HAP-1 (cell line): ENCODE measurements around the gene NFILZ.

ENCODE experiments used
- DNase-seq, 2 experiments: peaks; one replicate each; pipeline ENCODE4 v3.0.0-alpha.2; 2016 to 2020; ENCODE audit warnings: low spot score in 2 of 2
- H3K27me3 ChIP-seq: fragments of 250-450 bp; sonication (Bioruptor Pico); 2 replicates; pipeline ENCODE4 v1.5.1; 2020; ENCODE audit warnings: low read depth, mild to moderate bottlenecking, moderate library complexity
- H3K36me3 ChIP-seq: fragments of 250-450 bp; sonication (Bioruptor Pico); replicated peaks from 2 replicates; pipeline ENCODE4 v1.5.1; 2020; ENCODE audit warnings: mild to moderate bottlenecking
- H3K4me1 ChIP-seq: fragments of 250-450 bp; sonication (Bioruptor Pico); 2 replicates; pipeline ENCODE4 v1.5.1; 2020; ENCODE audit warnings: mild to moderate bottlenecking
- H3K4me3 ChIP-seq: fragments of 250-450 bp; sonication (Bioruptor Pico); 2 replicates; pipeline ENCODE4 v1.5.1; 2020; ENCODE audit warnings: mild to moderate bottlenecking, moderate library complexity
- H3K9me3 ChIP-seq: fragments of 250-450 bp; sonication (Bioruptor Pico); 2 replicates; pipeline ENCODE4 v1.5.1; 2020; ENCODE audit warnings: mild to moderate bottlenecking, moderate library complexity
- in situ Hi-C: fragments of 300-500 bp; cut with MboI; formaldehyde crosslinking; loops from 3 replicates; pipeline ENCODE4 v1.14.3; 2020; ENCODE audit warnings: low sequenced_read_pairs, inconsistent platforms, mixed read lengths

Gene NFILZ, protein sequence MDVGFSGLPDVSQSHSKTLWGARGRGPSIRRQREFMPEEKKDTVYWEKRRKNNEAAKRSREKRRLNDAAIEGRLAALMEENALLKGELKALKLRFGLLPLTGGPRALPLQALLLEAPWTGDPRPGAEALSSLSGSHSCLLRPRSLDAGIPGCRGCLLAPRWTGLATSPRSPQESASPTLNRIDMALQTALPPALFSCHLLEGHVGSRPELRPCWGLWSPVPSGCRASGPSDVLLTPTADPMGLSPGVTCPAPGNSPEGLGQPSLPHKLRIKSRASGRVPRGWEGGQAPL

DNA sequence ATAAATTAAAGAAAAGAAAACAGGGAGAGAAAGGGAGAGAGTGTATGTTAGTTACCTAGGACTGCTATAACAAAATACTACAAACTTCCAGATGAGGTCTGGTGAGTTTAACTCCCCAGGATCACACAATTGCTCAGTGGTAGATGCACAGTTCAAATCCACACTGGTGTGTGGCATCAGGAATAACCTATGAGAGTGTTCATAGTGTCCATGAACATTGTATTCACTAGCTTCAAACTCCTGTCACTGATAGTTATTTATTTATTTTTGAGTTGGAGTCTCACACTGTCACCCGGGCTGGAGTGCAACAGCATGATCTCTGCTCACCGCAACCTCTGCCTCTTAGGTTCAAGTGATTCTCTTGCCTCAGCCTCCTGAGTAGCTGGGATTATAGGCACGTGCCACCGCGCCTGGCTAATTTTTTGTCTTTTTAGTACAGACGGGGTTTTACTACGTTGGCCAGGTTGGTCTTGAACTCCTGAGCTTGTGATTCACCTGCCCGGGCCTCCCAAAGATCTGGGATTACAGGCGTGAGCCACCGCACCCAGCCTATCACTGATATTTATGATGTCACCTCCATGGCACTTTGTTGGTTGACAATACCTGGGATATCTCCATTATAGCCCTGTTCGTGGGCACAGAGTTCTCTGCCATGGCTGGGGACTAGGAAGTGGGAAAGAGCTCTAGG, at the start of gene NFILZ:
Gene NFILZ (plus strand): TSS at position 638 of the 688 bp plus-strand sequence. CDS start 46,133 bp downstream, outside the sequence.
- no peaks in the 10 kb centered on the region for H3K27me3 ChIP-seq
- in situ Hi-C loops, result no loop called here
- no peaks in the 10 kb centered on the region for H3K9me3 ChIP-seq
- H3K36me3 ChIP-seq, result no peaks in the 10 kb centered on the region
- no peaks in the 10 kb centered on the region for H3K4me1 ChIP-seq
- no peak for DNase-seq
- H3K4me3 ChIP-seq, result no peak within 1 kb of the TSS

DNA sequence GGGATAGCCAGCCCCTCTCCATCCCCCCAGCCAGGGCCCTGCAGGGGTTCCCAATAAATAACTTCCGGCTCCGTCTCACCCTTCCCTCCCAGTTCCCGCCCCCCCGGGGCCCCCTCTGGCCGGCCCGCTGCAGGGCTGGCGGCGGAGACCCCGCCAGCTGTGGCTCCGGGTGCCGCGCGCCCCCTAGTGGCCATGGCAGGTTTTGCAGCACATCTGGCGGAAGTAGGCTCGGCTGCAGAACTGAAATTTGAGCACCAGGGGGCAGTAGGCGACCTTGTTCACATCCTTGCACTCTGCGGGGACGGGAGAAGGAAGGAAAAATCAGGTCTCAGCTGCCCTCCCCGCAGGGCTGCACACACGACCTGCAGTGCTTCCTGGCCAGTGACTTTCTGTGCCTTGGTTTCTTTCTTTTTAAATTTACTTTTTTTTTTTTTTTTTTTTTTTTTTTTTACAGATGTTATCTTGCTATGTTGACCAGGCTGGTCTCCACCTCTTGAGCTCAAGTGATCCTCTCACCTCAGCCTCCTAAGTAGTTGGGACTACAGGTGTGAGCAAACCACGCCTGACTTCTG, 49.6 kb upstream of the NFILZ start:
- Histone ChIP-seq H3K4me1 (peaks cover 3% of the 10 kb centered on the region; the same call in 1 of the 2 replicates), H3K27me3 (peaks cover 20% of the 10 kb centered on the region), H3K36me3 (no peaks in the 10 kb centered on the region), H3K9me3 (0 out of 2 replicates have a peak, but pooled peaks cover 2% of the 10 kb centered on the region), H3K4me3 (no peak overlapping the region)
- peak; percentile 63 to 92 for DNase-seq
- in situ Hi-C loops, result no loop called here

DNA sequence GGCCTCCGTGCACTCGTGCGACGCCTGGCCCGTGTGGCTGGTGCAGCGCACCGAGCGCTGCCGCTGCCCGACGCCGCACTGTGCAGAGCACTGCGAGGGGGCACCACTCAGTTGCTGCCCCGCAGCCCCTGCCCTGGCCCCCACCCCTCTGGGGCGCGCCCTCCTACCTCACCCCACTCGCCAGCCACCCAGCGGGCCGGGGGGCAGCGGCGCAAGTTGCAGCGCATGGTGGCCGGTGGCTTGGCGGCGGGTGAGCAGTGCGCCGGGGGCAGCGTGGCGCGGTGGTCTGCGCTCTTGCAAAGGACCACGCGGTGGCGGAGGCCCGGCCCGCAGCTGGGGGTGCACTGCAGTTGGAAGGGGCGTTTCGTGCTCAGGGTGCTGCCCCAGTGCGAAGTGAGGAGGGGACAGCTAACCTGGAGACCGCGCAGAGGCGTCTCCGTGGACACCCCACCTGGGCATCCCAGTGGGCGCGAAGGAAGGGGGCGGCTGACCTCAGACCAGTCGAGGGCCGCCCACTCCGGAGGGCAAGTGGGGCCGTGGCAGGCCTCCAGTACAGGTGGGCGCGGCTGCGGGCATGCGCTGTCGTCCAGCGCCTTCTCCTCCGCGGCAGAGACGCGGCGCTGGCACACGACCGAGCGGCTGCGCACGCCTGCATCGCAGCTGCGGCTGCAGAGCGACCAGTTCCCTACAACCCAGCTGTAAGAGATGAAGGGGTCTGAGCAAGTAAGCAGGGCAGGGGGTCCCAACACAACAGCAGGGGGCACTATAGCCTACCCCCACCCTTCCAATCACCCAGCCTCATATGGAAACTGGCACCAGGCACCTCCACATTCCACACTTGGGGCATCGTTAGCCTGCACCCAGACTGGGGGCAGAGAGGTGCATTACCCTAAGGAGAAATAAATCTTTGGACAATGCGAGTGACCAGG, 45.2 kb upstream of the NFILZ start:
- Histone ChIP-seq H3K4me1 (peaks cover 3% of the 10 kb centered on the region; the same call in 1 of the 2 replicates), H3K27me3 (peaks cover 8% of the 10 kb centered on the region; the same call in 1 of the 2 replicates), H3K36me3 (no peaks in the 10 kb centered on the region), H3K9me3 (0 out of 2 replicates have a peak, but pooled peaks cover 2% of the 10 kb centered on the region), H3K4me3 (no peak overlapping the region)
- no peak for DNase-seq
- in situ Hi-C loops, result no loop called here

DNA sequence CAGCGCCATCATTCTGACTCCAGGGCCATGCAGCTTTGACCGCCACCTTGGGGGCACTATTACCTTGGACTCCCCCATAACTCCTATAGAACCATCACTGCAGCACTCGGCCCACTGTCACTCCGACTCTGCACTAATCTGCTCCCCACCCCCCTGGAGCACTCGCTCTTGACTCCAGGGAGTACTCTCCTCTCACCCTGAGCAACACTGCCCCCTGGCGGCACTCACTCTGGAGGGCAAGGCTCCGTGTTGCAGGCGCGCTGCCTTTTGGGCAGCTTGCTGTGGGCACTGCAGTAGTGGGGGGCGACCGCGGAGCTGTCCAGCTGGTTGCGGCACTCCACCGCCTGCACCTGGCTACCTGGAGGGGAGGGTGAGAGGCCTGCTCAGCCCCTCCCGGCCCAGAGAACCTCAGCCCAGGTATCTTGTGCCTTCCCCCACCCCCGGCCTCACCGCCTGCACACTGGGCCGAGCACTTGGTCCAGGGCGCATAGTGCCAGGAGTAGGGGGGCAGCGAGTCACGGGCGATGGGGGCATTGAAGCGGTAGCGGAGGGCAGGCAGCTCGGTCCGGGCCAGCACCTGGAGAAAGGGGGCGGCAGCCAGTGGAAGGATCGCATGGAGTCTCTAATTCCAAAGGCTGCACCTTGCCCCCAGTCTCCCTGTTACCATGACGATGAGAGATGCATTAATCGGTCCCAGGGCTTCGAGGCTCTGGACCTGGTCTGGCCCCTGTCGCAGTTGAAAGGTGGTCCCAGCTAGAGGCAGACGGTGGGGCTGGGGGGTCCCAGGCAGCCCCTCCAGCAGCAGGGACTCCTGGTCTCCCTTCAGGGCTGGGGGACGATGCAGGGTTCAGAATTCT, 44.3 kb upstream of the NFILZ start:
- peak in 1 of 2 experiments; percentile 86 for DNase-seq
- H3K4me3 ChIP-seq, result no peak overlapping the region
- H3K9me3 ChIP-seq, result 0 out of 2 replicates have a peak, but pooled peaks cover 1% of the 10 kb centered on the region
- peaks cover 3% of the 10 kb centered on the region; the same call in 1 of the 2 replicates for H3K4me1 ChIP-seq
- H3K36me3 ChIP-seq, result no peaks in the 10 kb centered on the region
- in situ Hi-C loops, result no loop called here
- peaks cover 8% of the 10 kb centered on the region; the same call in 1 of the 2 replicates for H3K27me3 ChIP-seq

DNA sequence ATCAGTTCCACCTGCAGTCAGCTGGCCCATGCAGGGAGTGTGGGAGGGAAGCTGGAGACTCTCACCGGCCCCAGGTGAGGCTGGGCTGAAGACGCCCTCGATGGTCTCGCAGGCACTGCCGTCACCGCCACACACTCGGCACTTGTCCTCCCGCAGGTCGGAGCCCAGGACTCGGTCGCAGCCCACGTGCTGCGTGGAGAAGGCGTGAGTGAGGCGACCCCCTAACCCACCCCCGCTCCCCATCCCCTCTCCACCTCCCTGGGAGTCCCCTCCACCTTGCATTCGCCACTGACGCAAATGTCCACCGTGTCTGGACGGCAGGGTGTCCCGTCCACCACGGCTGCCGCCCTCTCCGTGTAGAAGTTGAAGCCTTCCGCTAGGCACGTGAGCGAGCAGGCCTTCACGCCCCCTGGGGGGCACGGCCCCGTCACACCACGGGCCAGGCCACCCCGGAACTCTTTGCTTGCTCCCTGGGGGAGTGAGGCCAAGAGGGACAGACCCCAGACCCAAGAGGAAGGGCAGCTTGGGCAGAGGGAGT, 41.2 kb upstream of the NFILZ start:
- H3K9me3 ChIP-seq, result no peaks in the 10 kb centered on the region
- peaks cover 8% of the 10 kb centered on the region; the same call in 1 of the 2 replicates for H3K27me3 ChIP-seq
- no peak for DNase-seq
- no peak overlapping the region for H3K4me3 ChIP-seq
- in situ Hi-C loops, result no loop called here
- H3K36me3 ChIP-seq, result no peaks in the 10 kb centered on the region
- peaks cover 5% of the 10 kb centered on the region for H3K4me1 ChIP-seq

DNA sequence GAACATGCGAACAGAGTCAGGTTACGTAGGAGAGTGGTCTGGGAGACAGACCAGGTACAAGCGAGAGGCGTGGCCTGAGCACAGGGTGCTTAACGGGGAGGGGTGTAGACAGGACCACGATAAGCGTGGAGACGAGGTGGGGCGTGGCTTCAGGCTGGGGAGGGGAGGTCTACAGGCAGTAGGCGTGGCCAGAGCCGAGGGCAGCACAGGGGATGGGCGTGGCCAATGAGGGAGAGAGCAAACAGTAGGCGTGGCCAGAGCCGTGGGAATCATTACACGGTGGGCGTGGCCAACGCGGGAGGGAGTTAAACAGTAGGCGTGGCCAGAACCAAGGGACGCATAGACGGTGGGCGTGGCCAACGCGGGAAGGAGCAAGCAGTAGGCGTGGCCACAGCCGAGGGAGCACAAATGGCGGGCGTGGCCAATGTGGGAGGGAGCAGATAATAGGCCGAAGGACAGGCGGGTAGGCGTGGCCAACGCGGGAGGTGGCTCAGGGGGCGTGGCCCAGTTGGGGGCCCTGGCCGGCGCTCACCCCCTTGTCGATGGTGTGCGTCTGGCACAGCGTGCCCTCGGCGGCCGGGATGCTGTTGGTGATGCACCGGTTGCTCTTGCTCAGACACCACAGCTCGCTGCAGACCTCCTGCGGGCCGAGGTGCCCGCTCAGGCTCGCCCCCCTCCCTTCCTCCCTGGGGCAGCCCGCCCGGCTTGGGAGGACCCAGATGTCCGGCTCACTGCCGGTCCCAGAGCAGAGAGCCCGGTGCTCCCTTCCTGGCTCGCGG, 38.0 kb upstream of the NFILZ start:
- Histone ChIP-seq H3K36me3 (no peaks in the 10 kb centered on the region), H3K4me3 (peak overlapping the region; percentile 27), H3K9me3 (no peaks in the 10 kb centered on the region), H3K27me3 (peaks cover 8% of the 10 kb centered on the region; the same call in 1 of the 2 replicates), H3K4me1 (peaks cover 5% of the 10 kb centered on the region)
- DNase-seq, result peak; percentile 82 to 99
- in situ Hi-C loops, result no loop called here

DNA sequence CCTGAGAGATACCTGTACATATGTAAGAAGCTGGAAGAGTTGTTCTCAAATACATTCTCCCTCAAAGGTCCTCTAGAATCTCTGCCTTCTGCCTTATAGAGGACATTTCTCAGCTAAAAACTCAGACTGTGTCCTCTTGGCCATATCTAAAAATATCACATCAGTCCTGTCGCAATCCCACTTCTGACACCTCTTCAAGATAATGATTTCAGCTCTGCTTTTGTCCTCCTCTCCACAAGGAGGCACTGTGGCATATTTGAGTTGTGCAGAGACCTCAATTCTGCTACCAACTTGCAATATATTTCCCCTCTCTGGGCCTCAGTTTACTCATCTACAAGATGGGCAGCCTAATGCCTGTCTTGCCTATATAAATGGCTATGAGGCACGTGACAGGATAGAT, 36.5 kb upstream of the NFILZ start:
- Histone ChIP-seq H3K4me1 (peaks cover 5% of the 10 kb centered on the region), H3K9me3 (no peaks in the 10 kb centered on the region), H3K27me3 (no peaks in the 10 kb centered on the region), H3K36me3 (no peaks in the 10 kb centered on the region), H3K4me3 (no peak overlapping the region)
- in situ Hi-C loops, result no loop called here
- DNase-seq, result no peak

DNA sequence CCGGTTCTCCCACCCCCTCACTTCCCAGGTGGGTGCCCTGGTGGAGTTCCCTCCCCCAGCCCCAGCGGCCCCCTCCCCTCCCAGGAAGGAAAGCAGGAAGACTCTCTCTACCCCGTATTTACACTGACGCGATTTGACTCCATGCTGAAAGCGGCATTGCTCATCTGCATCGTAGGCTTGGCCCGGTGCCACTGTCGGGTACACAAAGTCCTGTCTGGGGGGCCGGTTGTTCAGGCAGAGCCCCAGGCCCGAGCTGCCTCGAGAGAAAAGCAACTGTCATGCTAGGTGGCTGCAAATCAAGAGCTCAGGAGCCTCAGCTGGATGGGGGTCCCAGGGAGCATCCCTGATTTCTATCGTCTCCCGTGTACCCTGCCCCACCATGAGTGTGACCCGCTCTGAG, 34.8 kb upstream of the NFILZ start:
- H3K27me3 ChIP-seq, result no peaks in the 10 kb centered on the region
- H3K4me1 ChIP-seq, result peaks cover 5% of the 10 kb centered on the region
- H3K36me3 ChIP-seq, result no peaks in the 10 kb centered on the region
- H3K9me3 ChIP-seq, result no peaks in the 10 kb centered on the region
- in situ Hi-C loops, result no loop called here
- H3K4me3 ChIP-seq, result no peak overlapping the region
- no peak for DNase-seq

DNA sequence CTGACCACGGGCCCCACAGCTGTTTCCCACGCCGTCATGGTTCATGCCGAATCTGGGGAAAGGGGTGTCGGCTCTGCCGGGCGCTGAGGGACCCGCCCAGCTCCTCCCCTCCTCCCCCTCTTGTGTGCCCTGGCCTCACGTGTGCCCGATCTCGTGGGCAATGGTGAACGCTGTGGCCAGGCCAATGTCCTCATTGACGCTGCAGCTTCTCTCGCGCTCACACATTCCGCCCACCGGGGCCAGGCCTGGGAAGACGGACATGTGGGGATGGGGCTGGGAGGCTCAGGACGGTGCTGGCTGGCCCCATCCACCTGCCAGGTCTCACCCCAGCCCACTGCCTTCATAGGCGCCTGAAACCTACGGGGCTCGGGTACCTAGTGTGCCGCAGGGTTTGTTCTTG, 34.3 kb upstream of the NFILZ start:
- H3K36me3 ChIP-seq, result no peaks in the 10 kb centered on the region
- H3K4me1 ChIP-seq, result peaks cover 5% of the 10 kb centered on the region
- H3K27me3 ChIP-seq, result no peaks in the 10 kb centered on the region
- DNase-seq, result no peak
- no peak overlapping the region for H3K4me3 ChIP-seq
- in situ Hi-C loops, result no loop called here
- no peaks in the 10 kb centered on the region for H3K9me3 ChIP-seq

DNA sequence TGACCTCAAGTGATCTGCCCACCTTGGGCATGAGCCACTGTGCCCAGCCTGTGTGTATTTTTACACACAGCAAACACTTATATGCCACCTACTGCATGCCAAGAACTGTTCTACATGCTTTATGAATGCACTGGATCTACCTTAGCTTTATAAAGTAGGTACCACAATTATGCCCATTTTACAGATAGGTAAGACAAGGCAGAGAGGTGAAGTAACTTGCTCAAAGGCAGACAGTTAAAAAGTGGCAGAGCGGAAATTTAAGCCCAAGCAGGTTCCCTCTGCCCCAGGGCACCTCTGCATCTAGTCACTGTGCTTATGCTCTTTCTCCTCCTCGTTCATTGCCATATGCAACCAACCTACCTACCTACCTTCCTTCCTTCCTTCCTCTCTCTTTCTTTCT, 30.4 kb upstream of the NFILZ start:
- no peaks in the 10 kb centered on the region; the same call in 1 of the 2 replicates for H3K9me3 ChIP-seq
- DNase-seq, result no peak
- no peaks in the 10 kb centered on the region for H3K4me1 ChIP-seq
- H3K4me3 ChIP-seq, result no peak overlapping the region
- in situ Hi-C loops, result no loop called here
- H3K27me3 ChIP-seq, result no peaks in the 10 kb centered on the region
- H3K36me3 ChIP-seq, result no peaks in the 10 kb centered on the region

DNA sequence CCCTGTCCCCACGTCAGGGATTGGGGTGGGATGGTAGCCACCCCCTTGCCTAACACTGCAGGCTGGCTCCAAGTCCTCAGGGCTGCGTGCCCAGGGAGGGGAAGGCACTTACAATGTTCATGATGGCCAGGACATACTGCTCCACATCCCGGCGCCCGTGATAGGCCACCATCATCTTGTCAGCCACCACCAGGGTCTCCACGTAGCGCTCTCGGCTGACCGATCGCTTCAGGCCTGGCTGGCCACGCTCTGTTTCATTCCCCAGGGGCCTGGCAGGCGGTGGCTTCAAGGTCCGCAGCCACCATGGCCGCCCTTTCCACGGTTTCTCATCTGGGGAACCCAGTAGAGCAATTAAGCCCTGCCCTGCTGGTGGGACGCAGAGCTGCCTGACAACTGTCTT, 29.6 kb upstream of the NFILZ start:
- in situ Hi-C loops, result no loop called here
- Histone ChIP-seq H3K9me3 (no peaks in the 10 kb centered on the region; the same call in 1 of the 2 replicates), H3K4me3 (no peak overlapping the region), H3K4me1 (no peaks in the 10 kb centered on the region), H3K36me3 (no peaks in the 10 kb centered on the region), H3K27me3 (no peaks in the 10 kb centered on the region)
- no peak for DNase-seq

DNA sequence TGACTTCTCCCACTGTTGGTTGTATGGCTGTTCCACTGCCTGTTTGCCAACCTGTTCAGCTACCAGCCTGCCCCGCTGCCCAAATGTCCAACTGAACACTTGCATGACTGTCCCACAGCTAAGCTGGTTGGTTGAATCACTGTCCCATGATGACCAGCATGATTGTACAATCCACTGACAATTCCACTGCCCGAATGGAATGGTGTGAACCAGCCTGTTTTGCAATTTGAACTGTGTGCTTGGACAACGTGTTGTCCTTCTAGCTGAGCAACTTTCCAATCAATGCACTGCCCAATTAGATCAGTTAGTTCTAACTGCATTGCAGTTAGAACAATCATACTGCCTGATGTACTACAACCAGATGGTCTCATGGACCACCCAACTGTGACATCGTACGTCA, 28.6 kb upstream of the NFILZ start:
- no peaks in the 10 kb centered on the region for H3K36me3 ChIP-seq
- H3K4me3 ChIP-seq, result no peak overlapping the region
- H3K4me1 ChIP-seq, result no peaks in the 10 kb centered on the region
- DNase-seq, result no peak
- in situ Hi-C loops, result no loop called here
- H3K9me3 ChIP-seq, result no peaks in the 10 kb centered on the region; the same call in 1 of the 2 replicates
- H3K27me3 ChIP-seq, result no peaks in the 10 kb centered on the region
